ENCODE results near the gene PBX3.

DNA sequence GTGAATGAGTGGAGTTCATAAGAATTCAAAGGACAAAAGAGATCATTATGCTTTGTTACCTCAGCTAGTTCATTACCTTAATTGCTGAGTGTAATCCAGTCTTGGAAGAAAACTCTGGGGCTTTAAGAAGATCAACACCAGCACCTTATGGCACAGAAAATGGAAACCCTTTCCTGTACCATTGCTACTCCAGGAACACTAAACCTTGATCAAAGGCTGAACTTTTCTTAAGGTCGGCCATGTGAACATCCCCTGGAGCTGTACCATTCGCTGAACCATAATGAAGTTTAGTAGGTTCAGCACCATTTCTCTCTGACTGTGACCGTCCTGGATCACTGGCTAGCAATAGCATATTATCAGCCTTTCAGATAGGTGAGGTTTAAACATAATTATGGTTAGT, 97.4 kb downstream of the PBX3 start:
- TF ChIP-seq, protein P1, sequence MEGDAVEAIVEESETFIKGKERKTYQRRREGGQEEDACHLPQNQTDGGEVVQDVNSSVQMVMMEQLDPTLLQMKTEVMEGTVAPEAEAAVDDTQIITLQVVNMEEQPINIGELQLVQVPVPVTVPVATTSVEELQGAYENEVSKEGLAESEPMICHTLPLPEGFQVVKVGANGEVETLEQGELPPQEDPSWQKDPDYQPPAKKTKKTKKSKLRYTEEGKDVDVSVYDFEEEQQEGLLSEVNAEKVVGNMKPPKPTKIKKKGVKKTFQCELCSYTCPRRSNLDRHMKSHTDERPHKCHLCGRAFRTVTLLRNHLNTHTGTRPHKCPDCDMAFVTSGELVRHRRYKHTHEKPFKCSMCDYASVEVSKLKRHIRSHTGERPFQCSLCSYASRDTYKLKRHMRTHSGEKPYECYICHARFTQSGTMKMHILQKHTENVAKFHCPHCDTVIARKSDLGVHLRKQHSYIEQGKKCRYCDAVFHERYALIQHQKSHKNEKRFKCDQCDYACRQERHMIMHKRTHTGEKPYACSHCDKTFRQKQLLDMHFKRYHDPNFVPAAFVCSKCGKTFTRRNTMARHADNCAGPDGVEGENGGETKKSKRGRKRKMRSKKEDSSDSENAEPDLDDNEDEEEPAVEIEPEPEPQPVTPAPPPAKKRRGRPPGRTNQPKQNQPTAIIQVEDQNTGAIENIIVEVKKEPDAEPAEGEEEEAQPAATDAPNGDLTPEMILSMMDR (conservative IDR thresholded peaks at IDR 0.05 in 1 of 2, IDR thresholded peaks at IDR 0.05 in 1 of 2; ENCODE audit: extremely low read depth in 1 of 2, insufficient read depth in 1 of 2, low read depth in 1 of 2, low read length in 2 of 2): no peak
- no peak for TF ChIP-seq EZH2 (IDR thresholded peaks at IDR 0.05; ENCODE audit: borderline replicate concordance, low read length)
